H9 (cell line): ENCODE results near the gene SENP7. TPM values are rescaled to one million over a fixed set of nuclear protein-coding genes. Genes with fewer than 3 reads are reported as not detected.

Source experiments
- DNase-seq: peaks from one replicate; pipeline ENCODE4 v3.0.0-alpha.2; 2017
- H2AFZ ChIP-seq: one replicate; pipeline ENCODE4 v1.6.1; 2013; ENCODE audit warnings: mild to moderate bottlenecking, low read length, control low read depth, moderate library complexity
- H2AK5ac ChIP-seq: 2 replicates; pipeline ENCODE4 v1.6.1; 2013; ENCODE audit warnings: low read length, control low read depth, mixed read lengths; ENCODE audit not compliant: insufficient read length
- H2BK120ac ChIP-seq: one replicate; pipeline ENCODE4 v1.6.1; 2013; ENCODE audit warnings: low read depth, mild to moderate bottlenecking, low read length, control low read depth, inconsistent platforms; ENCODE audit not compliant: poor library complexity, severe bottlenecking
- H2BK12ac ChIP-seq: 2 replicates; pipeline ENCODE4 v1.6.1; 2013; ENCODE audit warnings: low read length, control low read depth, mixed read lengths, low read depth; ENCODE audit not compliant: insufficient read length
- H2BK15ac ChIP-seq: 2 replicates; pipeline ENCODE4 v1.6.1; 2013; ENCODE audit warnings: low read depth, low read length, control low read depth
- H2BK20ac ChIP-seq: one replicate; pipeline ENCODE4 v1.6.1; 2013; ENCODE audit warnings: low read depth, mild to moderate bottlenecking, low read length, control low read depth, inconsistent platforms; ENCODE audit not compliant: poor library complexity, severe bottlenecking
- H2BK5ac ChIP-seq: 2 replicates; pipeline ENCODE4 v1.6.1; 2013; ENCODE audit warnings: low read length, control low read depth, mixed read lengths; ENCODE audit not compliant: insufficient read length
- H3K14ac ChIP-seq: 2 replicates; pipeline ENCODE4 v1.6.1; 2013; ENCODE audit warnings: low read length, control low read depth; ENCODE audit not compliant: insufficient read depth
- H3K18ac ChIP-seq: 2 replicates; pipeline ENCODE4 v1.6.1; 2013; ENCODE audit warnings: low read depth, mild to moderate bottlenecking, mixed read lengths, low read length, control low read depth; ENCODE audit not compliant: insufficient read length
- H3K23ac ChIP-seq: 2 replicates; pipeline ENCODE4 v1.6.1; 2013; ENCODE audit warnings: low read length, control low read depth, mixed read lengths, low read depth; ENCODE audit not compliant: insufficient read length
- H3K23me2 ChIP-seq: 2 replicates; pipeline ENCODE4 v1.6.1; 2013; ENCODE audit warnings: low read depth, mild to moderate bottlenecking, mixed read lengths, low read length, control low read depth; ENCODE audit not compliant: insufficient read length, poor library complexity, severe bottlenecking
- H3K27ac ChIP-seq: 2 replicates; pipeline ENCODE4 v1.5.1; 2013; ENCODE audit warnings: low read length, control low read depth, mixed read lengths, low read depth; ENCODE audit not compliant: insufficient read length
- H3K27me3 ChIP-seq: 2 replicates; pipeline ENCODE4 v1.6.1; 2013; ENCODE audit warnings: low read length, control low read depth, inconsistent platforms; ENCODE audit not compliant: insufficient read depth
- H3K4ac ChIP-seq: 2 replicates; pipeline ENCODE4 v1.6.1; 2013; ENCODE audit warnings: low read depth, mild to moderate bottlenecking, control low read depth, inconsistent platforms, low read length, moderate library complexity
- H3K4me1 ChIP-seq: 2 replicates; pipeline ENCODE4 v1.6.1; 2013; ENCODE audit warnings: low read length, control low read depth, inconsistent platforms; ENCODE audit not compliant: insufficient read depth
- H3K4me2 ChIP-seq: 2 replicates; pipeline ENCODE4 v1.6.1; 2013; ENCODE audit warnings: low read length, control low read depth, mixed read lengths; ENCODE audit not compliant: insufficient read length, insufficient read depth
- H3K56ac ChIP-seq: 2 replicates; pipeline ENCODE4 v1.6.1; 2013; ENCODE audit warnings: low read depth, mild to moderate bottlenecking, mixed read lengths, low read length, control low read depth; ENCODE audit not compliant: insufficient read length
- H3K79me1 ChIP-seq: 2 replicates; pipeline ENCODE4 v1.6.1; 2013; ENCODE audit warnings: low read depth, mild to moderate bottlenecking, moderate library complexity, low read length, control low read depth, inconsistent platforms; ENCODE audit not compliant: insufficient read depth, poor library complexity, severe bottlenecking
- H3K79me2 ChIP-seq: 2 replicates; pipeline ENCODE4 v1.6.1; 2013; ENCODE audit warnings: low read length, control low read depth, inconsistent platforms; ENCODE audit not compliant: insufficient read depth
- H3K9ac ChIP-seq: 2 replicates; pipeline ENCODE4 v1.6.1; 2013; ENCODE audit warnings: low read length, control low read depth, mixed read lengths; ENCODE audit not compliant: insufficient read length; ENCODE audit errors: extremely low read depth
- H3K9me3 ChIP-seq: one replicate; pipeline ENCODE4 v1.6.1; 2013; ENCODE audit warnings: low read depth, low read length, inconsistent platforms; ENCODE audit not compliant: control insufficient read depth
- H3T11ph ChIP-seq: one replicate; pipeline ENCODE4 v1.6.1; 2013; ENCODE audit warnings: mild to moderate bottlenecking, low read length, control low read depth, inconsistent platforms
- H4K20me1 ChIP-seq: one replicate; pipeline ENCODE4 v1.6.1; 2013; ENCODE audit not compliant: control insufficient read depth, insufficient read length, insufficient read depth
- H4K5ac ChIP-seq: 2 replicates; pipeline ENCODE4 v1.6.1; 2013; ENCODE audit warnings: low read depth, mild to moderate bottlenecking, mixed read lengths, low read length, control low read depth; ENCODE audit not compliant: insufficient read length
- H4K8ac ChIP-seq: replicated peaks from 2 replicates; pipeline ENCODE4 v1.6.1; 2013; ENCODE audit warnings: low read length, control low read depth, mixed read lengths, low read depth; ENCODE audit not compliant: insufficient read length
- H4K91ac ChIP-seq: 2 replicates; pipeline ENCODE4 v1.6.1; 2013; ENCODE audit warnings: low read depth, mild to moderate bottlenecking, moderate library complexity, mixed read lengths, low read length, control low read depth; ENCODE audit not compliant: insufficient read length
- H3K27ac Mint-ChIP-seq, 3 experiments: 2 replicates in 2 of 3; 3 replicates in 1 of 3; pipeline ENCODE4 v1.8.0; 2020 to 2021; ENCODE audit warnings: mixed read lengths in 3 of 3, mild to moderate bottlenecking in 1 of 3, moderate library complexity in 1 of 3
- H3K27me3 Mint-ChIP-seq: 2 replicates; pipeline ENCODE4 v1.8.0; 2021; ENCODE audit warnings: low read depth, mild to moderate bottlenecking, moderate library complexity, mixed read lengths
- H3K36me3 Mint-ChIP-seq, 3 experiments: 2 replicates in 2 of 3; 3 replicates in 1 of 3; pipeline ENCODE4 v1.8.0; 2020 to 2021; ENCODE audit warnings: low read depth in 3 of 3, mixed read lengths in 3 of 3; ENCODE audit not compliant: insufficient read depth in 1 of 3
- H3K4me1 Mint-ChIP-seq, 2 experiments: 2 replicates each; pipeline ENCODE4 v1.8.0; 2020; ENCODE audit warnings: mixed read lengths in 2 of 2
- H3K4me3 Mint-ChIP-seq, 2 experiments: 2 replicates in 1 of 2; 3 replicates in 1 of 2; pipeline ENCODE4 v1.8.0; 2020 to 2021; ENCODE audit warnings: mild to moderate bottlenecking in 2 of 2, mixed read lengths in 2 of 2, moderate library complexity in 1 of 2
- H3K9me3 Mint-ChIP-seq, 2 experiments: 2 replicates in 1 of 2; 3 replicates in 1 of 2; pipeline ENCODE4 v1.8.0; 2020; ENCODE audit warnings: mild to moderate bottlenecking in 2 of 2, mixed read lengths in 2 of 2, moderate library complexity in 1 of 2
- WGBS: extraction: QIAGEN DNeasy Blood & Tissue Kit; methylation state at CpG from one replicate; pipeline ENCODE4 v1.1.7; 2013; ENCODE audit warnings: missing lambda C conversion rate, low lambda C conversion rate, mixed read lengths; ENCODE audit not compliant: insufficient read length; ENCODE audit errors: extremely low coverage; 5-methylcytosine and 5-hydroxymethylcytosine counted together
- total RNA-seq: library from RNA; stranded (reverse); gene quantifications from 2 replicates; pipeline ENCODE4 v1.2.1, GENCODE V29; 2021
- TF ChIP-seq, protein P1 (sequence below): fragments of 200-600 bp; sonication (generic); conservative IDR thresholded peaks from 3 replicates; pipeline ENCODE4 v1.8.0; 2021; ENCODE audit warnings: antibody characterized with exemption, mild to moderate bottlenecking

Gene SENP7
- total RNA-seq, 1 experiment from 2014 or later, result 8.4 TPM

DNA sequence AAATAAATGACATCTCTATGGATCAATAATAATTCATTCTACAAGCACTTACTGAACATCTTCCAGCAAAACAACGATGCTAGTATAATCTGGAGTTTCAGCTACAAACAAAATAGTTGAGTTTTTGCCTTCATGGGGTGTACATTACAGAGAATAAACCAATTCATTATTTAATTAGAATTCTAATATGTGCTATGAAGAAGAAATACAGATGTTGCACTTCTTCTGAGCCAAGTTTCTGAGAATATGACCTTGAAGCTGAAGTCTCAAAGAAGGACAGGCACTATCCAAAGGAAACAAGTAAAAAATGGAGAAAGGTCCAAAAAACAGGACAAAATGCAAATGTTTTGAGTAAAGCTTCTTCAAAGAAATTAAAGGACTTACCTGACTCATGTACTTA is 94.2 kb downstream of the SENP7 start:
- Histone ChIP-seq H2AK5ac (no peak overlapping the region), H3T11ph (no peak overlapping the region), H2BK15ac (no peak overlapping the region), H3K4me2 (no peak overlapping the region), H2AFZ (no peak overlapping the region), H2BK5ac (no peak overlapping the region), H4K20me1 (no peaks in the 10 kb centered on the region), H3K4ac (no peak overlapping the region), H3K27ac (no peak overlapping the region), H3K4me1 (no peaks in the 10 kb centered on the region), H2BK120ac (no peak overlapping the region), H3K9ac (no peak overlapping the region), H3K79me1 (no peaks in the 10 kb centered on the region), H3K18ac (no peak overlapping the region), H4K5ac (no peak overlapping the region), H3K23ac (no peak overlapping the region), H3K14ac (no peak overlapping the region), H4K91ac (no peak overlapping the region), H3K56ac (no peak overlapping the region), H3K79me2 (no peaks in the 10 kb centered on the region), H3K23me2 (no peaks in the 10 kb centered on the region), H2BK20ac (no peak overlapping the region), H2BK12ac (no peak overlapping the region), H3K27me3 (no peaks in the 10 kb centered on the region), H3K9me3 (peaks cover 4% of the 10 kb centered on the region), H4K8ac (no peak overlapping the region)
- Mint-ChIP-seq H3K9me3 (peaks cover 3 to 8% of the 10 kb centered on the region in 2 experiments; a peak in 3 of 5 replicates), H3K4me3 (no peak overlapping the region), H3K27me3 (no peaks in the 10 kb centered on the region), H3K36me3 (peaks cover 0 to 4% (median 0%) of the 10 kb centered on the region in 3 experiments; a peak in 2 of 7 replicates), H3K4me1 (no peaks in the 10 kb centered on the region; a peak in 1 of 4 replicates), H3K27ac (no peak overlapping the region)
- DNase-seq, result no peak
- TF ChIP-seq, protein P1, sequence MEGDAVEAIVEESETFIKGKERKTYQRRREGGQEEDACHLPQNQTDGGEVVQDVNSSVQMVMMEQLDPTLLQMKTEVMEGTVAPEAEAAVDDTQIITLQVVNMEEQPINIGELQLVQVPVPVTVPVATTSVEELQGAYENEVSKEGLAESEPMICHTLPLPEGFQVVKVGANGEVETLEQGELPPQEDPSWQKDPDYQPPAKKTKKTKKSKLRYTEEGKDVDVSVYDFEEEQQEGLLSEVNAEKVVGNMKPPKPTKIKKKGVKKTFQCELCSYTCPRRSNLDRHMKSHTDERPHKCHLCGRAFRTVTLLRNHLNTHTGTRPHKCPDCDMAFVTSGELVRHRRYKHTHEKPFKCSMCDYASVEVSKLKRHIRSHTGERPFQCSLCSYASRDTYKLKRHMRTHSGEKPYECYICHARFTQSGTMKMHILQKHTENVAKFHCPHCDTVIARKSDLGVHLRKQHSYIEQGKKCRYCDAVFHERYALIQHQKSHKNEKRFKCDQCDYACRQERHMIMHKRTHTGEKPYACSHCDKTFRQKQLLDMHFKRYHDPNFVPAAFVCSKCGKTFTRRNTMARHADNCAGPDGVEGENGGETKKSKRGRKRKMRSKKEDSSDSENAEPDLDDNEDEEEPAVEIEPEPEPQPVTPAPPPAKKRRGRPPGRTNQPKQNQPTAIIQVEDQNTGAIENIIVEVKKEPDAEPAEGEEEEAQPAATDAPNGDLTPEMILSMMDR, result no peak
- no CpG with 5 or more reads among the region's 1 CpG for WGBS
